Activated CD4-positive, alpha-beta T cell treated with anti-CD3 and anti-CD28 coated beads for 1 hour (primary cell): Measurements from ENCODE around the gene C21orf91.
"Not testable (repeated sequence)": the region's sequence is repeated elsewhere in the genome, so short reads cannot be mapped to it uniquely, and the experiment has no call there.

Experiments used
- DNase-seq: peaks from one replicate; pipeline ENCODE4 v3.0.0-alpha.2; 2020

C21orf91 gene

DNA sequence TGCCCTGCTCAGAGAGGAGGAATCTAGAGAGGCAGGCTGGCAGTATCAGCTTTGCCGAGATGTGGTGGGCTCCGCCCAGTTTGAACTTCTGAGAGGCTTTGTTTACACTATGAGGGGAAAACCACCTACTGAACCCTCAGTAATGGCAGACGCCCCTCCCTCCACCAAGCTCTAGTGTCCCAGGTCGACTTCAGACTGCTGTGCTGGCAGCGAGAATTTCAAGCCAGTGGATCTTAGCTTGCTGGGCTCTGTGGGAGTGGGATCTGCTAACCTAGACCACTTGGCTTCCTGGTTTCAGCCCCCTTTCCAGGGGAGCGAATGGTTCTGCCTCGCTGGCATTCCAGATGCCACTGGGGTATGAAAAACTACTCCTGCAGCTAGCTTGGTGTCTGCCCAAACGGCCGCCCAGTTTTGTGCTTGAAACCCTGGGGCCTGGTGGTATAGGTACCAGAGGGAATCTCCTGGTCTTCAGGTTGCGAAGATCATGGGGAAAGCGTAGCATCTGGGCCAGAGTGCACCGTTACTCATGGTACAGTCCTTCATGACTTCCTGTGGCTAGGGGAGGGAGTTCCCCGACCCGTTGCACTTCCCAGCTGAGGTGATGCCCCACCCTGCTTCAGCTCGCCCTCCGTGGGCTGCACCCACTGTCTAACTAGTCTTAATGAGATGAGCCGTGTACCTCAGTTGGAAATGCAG is 43.6 kb downstream of the C21orf91 start:
- DNase-seq: peak; percentile 20

DNA sequence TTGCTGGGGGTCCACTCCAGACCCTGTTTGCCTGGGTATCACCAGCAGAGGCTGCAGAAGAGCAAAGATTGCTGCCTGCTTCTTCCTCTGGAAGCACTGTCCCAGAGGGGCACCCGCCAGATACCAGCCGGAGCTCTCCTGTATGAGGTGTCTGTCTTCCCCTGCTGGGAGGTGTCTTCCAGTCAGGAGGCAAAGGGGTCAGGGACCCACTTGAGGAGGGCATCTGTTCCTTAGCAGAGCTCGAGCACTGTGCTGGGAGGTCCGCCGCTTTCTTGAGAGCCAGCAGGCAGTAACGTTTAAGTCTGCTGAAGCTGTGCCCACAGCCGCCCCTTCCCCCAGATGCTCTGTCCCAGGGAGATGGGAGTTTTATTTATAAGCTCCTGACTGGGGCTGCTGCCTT is 44.1 kb downstream of the C21orf91 start:
- not testable (repeated sequence) for DNase-seq

DNA sequence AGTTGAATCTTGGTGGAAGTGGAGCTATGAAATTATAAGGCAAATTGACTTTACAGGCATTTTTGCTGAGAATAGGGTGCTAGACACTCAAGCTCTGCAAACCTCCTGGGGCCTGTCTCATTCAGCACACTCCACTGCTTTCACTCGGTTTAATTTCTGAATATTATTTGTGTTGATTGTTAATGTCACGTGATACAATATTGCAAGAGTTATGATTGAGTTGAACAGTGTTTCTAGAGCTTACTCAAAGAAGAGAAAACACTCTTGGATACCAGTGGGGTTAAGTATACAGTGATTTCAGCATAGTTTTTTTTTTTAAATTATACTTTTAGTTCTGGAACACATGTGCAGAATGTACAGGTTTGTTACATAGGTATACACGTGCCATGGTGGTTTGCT is 49.7 kb downstream of the C21orf91 start:
- DNase-seq: no peak

DNA sequence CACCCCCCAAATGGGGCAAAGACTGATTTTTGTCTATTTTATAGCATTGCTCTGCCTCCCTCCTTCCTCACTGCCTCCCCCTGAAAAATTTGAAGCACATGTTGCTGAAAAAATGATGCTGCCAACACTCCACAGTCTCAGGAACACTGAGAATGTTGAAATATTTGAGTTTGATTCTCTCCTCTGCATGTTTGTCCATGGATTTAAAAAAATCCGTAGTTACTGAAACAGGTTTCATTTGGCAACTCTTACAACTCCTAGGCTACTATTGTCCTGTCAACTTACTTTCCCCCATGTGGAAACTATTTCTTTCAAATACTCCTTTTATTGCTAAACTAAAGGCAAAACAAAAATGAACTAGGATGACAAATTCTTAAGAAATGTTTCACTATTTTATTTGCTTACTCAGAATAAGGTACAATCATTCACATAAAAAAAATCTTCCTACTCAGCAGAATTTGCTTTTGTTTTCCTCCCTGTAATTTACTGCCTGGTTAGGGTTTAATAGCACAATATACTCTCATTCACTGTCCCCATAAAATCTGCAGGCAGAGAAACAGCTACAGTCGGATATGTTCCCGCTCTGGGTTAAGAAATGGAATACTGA is 50.2 kb downstream of the C21orf91 start:
- DNase-seq: no peak

DNA sequence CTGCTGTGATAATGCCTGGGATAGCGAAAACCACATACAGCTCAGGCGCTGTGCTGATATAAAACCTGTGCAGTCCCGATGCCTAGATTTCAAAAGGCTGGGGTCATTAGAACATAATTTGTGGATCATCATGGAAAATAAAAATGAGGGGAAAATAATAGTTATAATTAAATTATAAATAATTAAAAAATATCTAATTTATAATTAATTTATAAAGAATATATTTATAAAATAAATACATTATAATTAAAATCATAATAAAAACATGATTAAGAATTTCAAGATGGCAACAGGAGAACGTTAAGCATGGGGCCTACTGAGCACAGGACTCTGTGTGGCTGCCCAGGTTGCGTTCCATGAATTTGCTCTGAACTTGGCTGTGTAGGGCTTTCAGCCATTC is 53.9 kb downstream of the C21orf91 start:
- no peak for DNase-seq

DNA sequence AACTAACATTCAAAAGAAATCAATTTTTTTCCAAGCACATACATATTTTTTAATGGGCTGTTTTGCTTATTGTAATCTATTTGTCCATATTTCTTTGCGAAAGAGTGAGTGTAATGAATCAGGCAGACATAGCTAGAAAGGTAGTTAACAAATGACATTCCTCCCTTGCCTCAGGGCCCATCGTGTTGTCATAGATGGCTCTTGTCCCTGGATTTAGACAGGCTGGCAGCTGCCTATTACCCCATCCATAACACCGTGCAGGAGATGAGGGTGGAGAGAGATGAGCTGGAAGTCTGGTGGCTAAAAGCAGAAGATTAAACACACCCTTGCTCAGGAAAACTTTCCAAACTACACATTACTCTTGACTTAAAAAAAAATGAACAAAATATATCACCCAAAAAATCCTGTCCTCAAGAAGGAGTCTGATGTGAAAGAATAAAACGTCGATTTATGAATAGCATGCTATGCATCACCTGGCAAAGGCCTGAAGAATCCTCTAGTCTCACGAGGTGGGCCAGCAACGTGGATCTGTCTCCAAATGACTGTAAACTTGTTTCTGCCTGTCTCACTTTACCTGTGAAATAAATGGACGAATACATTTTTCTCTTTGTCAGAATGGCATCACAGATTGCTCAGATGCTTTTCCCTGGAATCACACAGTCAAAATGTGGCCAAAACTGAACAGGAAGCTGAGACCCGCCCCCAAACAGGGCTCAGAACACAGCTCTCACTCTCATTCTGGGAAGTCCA is 55.7 kb downstream of the C21orf91 start:
- no peak for DNase-seq

DNA sequence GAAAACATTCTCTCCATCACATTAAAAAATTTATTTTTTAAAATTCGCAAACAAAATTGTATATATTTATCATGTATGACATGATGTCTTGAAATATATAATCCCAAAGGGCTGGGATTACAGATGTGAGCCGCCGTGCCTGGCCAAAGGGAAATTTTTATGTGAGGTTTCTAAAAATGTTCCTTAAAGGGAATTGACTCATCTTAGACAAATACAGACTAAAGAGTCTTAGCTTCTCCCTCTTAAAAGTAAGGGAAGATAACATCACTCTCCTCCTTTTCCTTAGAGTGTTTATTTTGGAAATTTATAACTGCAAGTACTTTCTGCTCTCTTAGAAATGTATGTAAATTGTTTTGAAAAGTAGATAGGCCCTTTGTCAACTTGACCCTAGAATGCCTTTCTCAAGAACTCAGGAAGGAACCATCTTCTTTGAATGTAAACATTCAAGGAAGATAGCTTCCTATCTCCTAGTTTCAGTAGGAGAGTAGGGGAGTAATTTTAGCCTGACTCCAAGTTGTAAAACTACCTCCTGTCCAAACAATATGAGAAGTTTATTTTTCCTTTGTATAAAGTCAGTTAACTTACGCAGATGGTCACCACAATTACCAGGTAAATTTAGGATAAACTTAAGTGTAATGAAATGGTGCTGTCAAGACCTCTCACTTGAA is 59.5 kb downstream of the C21orf91 start:
- DNase-seq: no peak

DNA sequence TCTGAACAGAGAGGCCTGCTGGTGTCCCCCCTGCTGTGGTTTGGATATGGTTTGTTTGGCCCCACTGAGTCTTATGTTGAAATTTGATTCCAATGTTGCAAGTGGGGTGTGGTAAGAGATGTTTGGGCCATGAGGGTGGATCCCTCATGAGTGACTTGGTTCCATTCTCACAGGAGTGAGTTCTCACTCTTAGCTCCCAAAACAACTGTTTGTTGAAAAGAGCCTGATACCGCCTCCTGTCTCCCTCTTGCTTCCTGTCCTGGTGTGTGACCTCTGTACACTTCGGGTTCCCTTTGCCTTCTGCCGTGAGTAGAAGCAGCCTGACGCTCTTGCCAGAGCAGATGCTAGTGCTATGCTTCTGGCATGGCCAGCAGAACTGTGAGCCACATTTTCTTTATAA is 60.5 kb downstream of the C21orf91 start:
- no peak for DNase-seq

DNA sequence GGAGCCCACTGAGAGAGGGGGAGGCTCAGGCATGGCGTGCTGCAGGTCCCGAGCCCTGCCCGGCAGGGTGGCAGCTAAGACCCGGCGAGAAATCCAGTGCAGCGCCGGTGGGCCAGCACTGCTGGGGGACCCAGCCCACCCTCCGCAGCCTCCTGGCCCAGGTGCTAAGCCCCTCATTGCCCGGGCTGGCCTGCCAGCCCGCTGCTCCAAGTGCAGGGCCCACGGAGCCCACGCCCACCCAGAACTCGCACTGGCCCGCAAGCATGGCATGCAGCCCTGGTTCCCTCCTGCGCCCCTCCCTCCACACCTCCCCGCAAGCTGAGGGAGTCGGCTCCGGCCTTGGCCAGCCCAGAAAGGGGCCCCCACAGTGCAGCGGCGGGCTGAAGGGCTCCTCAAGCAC is 61.5 kb downstream of the C21orf91 start:
- DNase-seq: no peak

DNA sequence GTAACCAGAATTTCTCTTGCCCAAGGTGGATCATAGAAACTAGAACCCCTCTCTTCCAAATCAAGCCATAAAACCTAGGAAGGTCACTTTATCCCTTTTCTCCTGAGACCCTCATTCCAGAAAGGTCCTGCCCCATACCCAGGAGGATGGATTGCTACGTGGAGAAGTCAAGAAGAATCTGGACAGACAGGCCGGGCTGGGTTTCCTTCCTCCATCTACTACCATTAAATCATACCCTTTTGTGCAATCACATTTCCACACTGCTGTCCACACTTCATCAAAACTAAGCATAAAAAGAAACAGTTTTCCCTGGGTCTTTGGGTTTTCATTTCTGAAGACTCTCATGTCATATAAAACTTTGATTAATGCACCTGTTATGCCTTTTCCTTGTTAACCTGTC is 65.4 kb downstream of the C21orf91 start:
- DNase-seq: no peak

DNA sequence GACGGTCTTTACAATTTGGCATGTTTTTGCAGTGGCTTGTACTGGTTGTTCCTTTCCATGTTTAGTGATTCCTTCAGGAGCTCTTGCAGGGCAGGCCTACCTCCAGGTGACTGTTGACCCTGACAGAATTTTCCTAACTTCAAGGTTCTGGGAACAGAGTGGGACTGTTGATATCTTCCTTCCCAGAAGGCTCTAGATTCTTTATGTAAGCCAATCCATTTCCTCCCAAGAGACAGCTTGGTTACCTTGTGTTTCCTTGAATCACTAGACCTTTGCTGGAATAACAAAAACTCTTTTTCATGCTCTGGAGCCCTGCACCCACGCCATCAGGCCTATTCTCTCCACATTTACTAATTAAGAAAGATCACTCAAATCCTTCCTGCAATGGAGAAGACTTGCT is 67.0 kb downstream of the C21orf91 start:
- DNase-seq: no peak

DNA sequence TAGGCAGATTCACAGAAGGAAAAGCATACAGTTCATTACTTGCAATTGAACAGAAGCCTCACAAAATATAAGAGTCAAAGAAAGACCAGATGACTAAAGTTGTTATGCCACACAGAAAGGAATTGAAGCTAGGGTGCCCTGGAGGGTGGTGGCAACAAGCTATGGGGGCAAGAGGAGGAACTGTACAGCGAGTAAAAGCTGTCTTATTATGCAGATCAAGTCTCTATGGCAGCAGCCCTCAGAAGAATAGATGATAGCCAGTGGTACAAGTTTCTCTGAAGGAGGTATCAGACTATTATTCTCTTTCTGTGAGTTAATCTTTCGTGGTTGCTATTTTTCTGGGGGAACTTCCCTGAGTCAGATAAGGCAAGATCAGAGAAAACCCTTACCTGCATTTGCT is 72.2 kb downstream of the C21orf91 start:
- DNase-seq: no peak

DNA sequence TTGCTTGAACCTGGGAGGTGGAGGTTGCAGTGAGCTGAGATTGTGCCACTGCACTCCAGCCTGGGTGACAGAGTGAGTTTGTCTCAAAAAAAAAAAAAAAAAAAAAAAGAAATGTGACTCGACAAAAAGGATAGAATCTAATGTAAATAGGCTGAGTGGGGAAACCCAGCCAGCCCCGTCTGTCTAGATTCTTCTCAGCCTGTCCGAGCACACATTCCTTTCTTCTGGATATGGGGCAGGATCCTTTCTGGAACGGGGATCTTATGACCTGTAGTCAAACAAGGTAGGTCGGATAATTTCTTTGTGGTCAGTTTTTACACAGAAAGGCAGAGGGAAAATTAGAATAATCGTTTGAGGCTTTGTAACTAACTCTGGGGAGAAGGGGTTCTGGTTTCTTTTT is 74.1 kb downstream of the C21orf91 start:
- no peak for DNase-seq

DNA sequence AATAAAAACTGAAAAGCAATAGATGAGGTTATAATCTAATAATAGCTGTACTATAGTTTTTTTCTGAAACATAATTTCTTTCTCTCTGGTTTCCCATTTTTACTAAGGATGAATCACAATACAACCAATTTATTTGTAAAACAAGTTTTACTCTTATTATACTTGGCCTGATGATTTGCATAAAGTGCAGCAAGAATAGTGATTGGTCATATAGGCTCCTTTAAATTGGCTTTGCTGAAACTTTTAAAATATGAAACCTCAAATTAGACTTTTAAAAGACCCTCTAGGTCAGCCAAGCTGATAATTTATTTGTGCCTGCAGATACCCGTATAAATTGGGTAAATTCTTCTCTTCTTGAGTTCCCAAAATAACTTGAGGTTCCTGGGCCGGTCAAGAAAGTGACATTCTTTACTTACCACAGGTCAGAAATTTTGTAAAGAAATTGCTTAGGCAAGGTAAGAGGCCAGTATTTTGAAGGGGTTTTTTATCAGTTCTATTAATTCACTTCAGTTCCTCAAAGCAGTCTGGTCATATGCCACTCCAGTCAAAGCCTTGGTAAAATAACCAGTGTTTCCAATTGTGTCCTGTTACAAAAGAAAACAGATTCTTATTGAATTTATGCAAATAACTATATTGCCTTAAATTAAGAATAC is 76.1 kb downstream of the C21orf91 start:
- DNase-seq: no peak

DNA sequence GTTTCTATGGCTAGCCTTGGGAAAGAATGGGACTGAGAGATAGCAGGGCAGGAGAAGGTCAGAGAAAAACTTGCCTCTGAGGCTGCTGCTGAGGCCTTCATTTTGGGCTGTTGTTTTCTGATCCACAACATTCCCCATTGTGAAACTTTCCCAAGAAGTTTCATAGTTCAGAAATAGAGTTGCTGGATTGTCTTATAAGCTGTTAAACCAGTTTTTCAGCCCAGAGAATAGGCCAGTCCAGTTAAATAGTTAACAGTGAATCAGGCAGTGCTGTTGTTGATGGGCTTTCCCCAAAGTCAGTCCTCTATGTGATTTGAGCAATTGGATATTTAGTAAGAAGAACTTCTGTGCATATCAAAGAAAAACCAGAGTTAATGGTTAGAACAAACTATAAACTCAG is 77.0 kb downstream of the C21orf91 start:
- DNase-seq: no peak
